SKM-1 treated with dmso at 0.1 percent for 144 hours (cell line): ENCODE results near the gene TUFM.
"Not testable (repeated sequence)": the region's sequence is repeated elsewhere in the genome, so short reads cannot be mapped to it uniquely, and the experiment has no call there.

ENCODE experiments used
- DNase-seq: peaks from one replicate; lab custom pipeline; 2025; ENCODE audit not compliant: unreplicated experiment; lab: John Stamatoyannopoulos, UW

The TUFM gene

DNA sequence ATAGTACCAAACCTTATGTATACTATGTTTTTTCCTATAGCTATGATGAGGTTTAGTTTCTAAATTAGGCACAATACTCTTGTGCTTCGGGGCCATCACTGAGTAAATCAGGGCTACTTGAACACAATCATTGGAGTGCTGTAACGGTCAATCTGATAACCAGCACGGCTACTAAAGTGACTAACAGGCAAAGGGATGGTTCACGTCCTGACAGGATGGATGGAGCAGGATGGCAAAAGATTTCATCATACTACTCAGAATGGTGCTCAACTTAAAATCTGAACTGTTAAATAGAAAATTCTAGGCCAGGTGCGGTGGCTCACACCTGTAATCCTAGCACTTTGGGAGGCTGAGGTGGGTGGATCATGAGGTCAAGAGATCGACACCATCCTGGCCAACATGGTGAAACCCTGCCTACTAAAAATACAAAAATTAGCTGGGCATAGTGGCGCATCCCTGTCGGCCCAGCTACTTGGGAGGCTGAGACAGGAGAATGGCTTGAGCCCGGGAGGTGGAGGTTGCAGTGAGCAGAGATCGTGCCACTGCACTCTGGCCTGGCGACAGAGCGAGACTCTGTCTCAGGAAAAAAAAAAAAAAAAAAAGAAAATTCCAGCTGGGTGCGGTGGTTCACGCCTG lies 7.0 kb downstream of the TUFM start:
- no peak for DNase-seq

DNA sequence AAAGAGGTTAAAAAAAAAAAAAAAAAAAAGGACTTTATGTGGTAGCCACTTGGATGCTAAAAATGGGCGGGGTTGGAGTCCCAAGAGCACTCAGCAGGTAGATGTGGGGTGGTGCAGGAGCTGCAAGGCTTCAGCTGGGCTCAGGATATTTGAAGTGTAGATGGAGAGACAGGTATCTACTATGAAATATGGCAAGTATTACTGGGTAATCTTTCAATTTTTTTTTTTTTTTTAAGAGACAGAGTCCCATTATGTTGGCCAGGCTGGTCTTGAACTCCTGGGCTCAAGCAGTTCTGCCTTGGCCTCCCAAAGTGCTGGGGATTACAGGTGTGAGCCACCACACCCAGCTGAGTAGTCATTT lies 7.6 kb downstream of the TUFM start:
- no peak for DNase-seq

DNA sequence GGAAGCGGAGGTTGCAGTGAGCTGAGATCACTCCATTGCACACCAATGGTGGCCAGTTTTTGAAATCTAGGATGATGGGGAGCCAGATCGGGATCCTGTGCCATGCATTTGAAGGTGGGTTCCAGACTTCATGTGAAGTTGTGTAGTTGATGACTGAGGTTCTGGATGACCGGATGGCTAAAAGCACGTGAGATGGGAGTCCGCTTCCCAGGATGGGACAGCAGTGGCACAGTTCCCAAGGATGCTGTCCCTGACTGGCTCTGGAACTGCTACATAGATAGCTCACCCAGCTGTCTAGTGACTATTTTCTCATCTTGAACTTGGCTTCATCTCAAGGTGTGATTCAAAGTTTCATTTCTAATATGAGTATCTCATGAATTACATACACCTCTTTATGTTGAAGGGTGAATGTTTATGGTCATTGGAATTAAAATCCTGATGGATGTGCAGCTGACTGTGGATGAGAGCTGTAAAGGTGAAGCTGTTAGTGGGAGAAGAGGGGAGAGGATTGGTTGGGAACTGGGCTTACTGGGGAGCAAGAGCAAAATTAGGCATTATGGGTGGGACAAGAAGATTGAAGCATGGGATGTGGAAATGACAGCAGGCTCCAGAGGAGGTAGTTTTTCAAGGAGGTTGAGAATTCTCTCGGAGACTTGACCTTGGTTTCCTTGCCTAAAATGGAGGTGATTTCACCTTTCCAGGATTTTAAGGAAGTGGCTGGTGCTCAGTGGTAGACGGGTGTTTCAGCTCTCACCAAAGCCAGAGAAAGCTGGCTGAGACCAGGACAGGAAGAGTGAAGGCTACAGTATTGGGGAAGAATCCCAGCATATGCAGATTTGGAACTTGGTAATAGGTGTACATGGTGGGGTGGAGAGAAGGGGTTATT lies 8.2 kb downstream of the TUFM start:
- no peak for DNase-seq

DNA sequence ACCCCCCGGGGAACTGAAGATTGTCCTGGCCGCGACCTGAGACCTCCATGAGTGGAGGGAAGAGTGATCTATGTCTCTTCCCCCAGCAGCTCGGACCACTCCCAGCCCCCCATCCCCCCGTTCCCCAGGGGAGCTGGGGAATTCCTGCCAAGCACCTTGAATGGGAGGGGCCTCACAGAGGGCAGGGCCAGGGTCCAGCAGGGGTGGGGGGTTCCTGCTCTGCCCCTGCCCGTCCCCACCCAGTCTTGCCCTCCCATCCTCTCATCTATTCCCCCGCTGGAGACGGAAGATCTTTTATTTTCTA lies 9.4 kb downstream of the TUFM start:
- no peak for DNase-seq

DNA sequence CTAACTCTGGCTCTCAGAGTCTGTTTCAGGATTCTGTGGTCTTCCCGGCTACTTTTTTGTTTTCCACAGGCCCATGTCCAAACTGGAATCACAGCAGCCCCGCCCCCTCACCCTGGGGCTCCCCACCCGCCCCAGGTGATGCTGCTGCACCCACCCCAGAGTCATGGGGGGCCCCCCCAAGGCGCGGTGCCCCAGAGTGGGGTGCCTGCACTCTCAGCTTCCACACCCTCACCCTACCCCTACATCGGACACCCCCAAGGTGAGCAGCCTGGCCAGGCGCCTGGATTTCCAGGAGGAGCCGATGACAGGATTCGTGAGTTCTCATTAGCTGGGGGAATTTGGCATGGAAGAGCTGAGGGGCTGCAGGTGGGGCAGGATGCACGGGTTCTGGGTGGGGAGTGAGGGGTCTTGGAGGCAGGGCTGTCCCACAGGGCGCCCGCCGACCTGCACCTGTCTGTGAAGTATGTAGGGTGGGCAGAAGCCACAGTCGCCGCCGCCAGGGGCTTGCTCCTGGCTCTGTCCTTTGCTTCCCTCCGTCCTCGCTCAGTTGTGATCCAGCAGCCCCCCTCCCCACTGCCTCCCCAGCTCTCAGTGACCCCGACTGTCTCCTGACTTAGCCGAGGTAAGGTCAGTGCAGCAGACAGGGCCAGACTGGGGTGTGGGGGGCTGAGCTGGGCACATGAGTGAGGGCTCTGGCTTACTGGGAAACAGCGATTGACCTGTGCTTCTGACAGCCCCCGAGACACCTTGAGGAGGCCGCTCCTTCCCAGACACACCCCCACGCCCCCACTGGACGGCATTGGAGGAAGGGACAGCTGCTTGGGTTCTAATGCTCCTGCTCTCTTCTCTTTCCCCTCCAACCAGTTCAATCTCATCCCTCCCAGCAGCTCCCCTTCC lies 10.0 kb downstream of the TUFM start:
- no peak for DNase-seq

DNA sequence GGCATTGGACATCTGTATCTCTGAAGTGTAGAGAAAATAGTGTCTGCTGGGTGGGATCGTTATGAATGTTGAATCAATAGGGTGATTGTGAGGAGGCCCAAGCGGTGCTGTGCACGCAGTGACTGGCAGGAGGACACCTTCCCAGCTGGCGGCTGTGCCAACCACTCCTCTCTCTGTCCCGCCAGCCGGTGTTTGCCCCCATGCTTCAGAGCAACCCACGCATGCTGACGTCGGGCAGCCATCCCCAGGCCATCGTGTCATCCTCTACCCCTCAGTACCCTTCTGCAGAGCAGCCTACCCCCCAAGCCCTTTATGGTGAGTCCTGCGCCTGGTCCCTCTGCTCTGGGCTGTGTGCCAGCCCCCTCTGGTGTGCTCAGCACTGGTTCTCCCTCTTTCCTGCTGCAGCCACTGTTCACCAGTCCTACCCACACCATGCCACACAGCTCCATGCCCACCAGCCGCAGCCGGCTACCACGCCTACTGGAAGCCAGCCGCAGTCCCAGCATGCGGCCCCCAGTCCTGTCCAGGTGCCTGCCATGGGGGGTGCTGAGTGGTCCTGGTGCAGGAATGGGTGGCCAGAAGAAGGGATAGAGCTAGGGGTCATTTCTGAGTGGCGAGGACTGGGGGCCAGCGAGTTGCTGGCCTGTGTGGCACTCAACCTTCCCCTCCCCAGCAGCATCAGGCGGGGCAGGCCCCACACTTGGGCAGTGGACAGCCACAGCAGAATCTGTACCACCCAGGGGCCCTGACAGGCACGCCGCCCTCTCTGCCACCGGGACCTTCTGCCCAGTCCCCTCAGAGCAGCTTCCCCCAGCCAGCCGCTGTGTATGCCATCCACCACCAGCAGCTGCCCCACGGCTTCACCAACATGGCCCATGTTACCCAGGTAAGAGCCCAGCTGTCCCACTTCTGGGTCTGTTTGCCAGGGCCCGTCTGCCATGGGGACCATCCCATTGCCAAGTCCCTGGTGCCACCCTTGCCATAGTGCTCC lies 11.0 kb downstream of the TUFM start:
- no peak for DNase-seq

DNA sequence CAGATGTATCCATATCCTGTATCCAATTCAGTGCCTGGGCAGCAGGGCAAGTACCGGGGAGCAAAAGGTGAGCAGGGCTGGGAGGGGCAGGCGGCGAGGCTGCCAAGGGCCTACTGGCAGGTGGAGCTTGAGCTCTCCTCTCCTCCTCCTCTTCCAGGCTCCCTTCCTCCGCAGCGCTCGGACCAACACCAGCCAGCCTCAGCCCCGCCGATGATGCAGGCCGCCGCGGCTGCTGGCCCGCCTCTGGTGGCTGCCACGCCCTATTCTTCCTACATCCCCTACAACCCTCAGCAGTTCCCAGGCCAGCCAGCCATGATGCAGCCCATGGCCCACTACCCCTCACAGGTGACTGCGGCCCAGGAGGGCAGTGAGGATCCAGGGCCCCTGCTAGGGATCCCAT lies 11.8 kb downstream of the TUFM start:
- DNase-seq = no peak

DNA sequence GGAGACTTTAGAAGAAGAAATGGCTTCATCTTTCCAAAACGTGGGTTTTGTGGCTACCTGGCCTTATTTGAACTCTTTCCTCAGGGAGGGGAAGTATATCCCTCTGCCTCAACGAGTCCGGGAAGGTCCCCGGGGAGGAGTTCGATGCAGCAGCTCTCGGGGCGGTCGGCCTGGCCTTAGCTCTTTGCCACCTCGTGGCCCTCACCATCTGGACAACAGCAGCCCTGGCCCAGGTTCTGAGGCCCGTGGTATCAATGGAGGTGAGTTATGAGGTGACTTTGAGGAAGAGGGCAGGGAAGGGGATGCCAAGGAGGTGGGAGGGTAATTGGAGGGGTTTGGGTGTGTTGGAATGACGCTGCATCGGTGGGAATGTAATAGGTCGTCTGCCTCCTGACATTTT lies 15.6 kb downstream of the TUFM start:
- DNase-seq = no peak

DNA sequence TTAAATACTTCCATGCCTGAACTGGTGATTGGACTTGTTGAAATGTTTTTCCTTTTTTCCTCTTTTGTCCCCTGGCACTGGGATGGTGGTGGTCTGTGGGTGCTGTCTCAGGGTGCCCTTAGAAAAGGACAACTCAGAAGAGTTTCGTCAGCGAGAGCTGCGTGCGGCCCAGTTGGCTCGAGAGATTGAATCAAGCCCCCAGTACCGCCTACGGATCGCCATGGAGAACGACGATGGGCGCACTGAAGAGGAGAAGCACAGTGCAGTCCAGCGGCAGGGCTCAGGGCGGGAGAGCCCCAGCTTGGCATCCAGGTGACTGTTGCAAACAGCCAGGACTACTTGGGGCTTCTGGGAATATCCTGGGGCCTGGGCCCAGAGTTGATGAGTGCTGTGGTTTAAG lies 16.4 kb downstream of the TUFM start:
- no peak for DNase-seq

DNA sequence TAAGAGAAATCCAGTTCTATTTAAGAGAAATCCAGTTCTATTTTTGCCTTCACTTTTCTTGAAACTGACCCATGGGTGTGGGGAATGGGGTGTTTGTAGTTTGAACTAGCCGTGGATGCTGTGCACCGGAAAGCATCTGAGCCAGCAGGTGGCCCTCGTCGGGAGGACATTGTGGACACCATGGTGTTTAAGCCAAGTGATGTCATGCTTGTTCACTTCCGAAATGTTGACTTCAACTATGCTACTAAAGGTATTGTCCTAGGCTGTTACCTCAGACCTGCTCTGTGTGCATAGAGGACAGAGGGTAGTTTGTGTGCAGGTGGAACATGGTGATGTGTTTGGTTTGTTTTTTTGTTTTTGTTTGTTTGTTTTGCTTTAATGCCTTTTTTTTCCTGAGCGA lies 20.0 kb downstream of the TUFM start:
- DNase-seq = no peak

DNA sequence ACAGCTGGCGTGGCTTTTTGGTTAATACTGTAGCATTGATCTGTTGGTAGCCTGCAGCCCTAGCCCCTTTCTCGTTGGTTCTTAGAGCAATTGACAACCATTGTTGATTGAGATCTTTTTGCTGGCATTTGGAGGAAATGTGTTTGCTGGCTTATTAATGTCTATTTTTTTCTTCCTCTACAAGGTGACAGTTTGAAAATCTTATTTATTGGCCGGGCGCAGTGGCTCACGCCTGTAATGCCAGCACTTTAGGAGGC lies 21.5 kb downstream of the TUFM start:
- DNase-seq = no peak

DNA sequence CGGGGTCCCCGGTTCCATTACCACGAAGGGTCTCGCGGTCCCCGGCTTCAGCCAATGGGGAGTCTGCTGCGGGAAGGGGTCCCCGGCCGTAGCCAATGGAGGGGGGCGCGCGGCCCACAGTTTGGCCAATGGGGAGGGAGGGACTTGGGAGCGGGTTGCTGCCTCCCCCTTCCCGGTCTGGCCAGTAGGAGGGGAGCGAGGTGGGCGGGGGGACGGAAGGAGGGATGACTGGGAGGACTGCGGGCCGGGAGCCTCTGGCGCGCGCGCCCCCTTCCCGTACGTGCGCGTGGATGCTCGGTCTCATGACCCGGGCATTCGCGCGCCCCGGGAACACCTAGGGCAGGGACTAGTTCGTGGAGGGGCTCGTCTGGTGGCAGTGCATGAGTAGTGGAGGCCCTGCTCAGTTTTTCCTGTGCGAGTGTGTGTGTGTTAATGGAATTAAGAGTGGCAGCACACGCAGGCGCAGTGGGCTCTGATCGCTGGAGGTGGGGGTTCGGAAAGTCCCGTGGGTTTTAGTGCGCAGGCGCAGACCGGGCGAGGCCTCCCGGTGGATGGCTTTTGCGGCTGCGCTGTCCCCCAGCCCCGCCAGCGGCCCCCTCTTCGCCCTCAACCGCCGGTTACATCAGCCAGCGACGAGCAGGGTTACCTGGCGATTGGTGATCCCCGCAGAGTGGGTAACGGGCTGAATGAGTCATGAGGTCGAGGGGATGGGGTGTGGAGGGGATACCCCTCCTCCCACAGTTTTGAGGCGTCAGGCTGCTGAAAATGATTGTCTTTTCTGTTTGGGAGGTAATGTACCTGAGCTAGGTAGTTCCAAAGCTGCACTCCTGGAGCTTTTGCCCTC lies 22.1 kb downstream of the TUFM start:
- peak; percentile 97 for DNase-seq

DNA sequence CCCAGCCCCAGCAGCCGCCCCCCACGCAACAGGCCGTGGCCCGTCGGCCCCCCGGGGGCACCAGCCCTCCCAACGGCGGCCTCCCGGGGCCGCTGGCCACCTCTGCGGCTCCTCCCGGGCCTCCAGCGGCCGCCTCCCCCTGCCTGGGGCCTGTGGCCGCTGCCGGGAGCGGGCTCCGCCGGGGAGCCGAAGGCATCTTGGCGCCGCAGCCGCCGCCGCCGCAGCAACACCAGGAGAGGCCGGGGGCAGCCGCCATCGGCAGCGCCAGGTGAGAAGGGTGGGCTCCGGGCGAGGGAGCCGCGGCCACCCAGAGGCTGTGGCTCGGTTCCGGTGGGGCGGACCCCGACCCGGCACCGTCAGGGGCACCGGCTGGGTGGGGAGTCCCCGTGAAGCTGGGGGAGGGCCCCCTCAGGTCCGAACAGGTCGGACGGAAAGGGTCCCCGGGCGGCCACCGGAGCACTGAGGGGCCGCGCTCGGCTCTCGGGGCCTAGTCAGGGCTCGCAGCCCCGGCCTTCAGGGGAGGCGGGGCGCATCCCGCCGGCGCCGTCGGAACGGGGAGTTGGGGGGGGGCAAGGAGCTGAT lies 22.8 kb downstream of the TUFM start:
- no peak for DNase-seq

DNA sequence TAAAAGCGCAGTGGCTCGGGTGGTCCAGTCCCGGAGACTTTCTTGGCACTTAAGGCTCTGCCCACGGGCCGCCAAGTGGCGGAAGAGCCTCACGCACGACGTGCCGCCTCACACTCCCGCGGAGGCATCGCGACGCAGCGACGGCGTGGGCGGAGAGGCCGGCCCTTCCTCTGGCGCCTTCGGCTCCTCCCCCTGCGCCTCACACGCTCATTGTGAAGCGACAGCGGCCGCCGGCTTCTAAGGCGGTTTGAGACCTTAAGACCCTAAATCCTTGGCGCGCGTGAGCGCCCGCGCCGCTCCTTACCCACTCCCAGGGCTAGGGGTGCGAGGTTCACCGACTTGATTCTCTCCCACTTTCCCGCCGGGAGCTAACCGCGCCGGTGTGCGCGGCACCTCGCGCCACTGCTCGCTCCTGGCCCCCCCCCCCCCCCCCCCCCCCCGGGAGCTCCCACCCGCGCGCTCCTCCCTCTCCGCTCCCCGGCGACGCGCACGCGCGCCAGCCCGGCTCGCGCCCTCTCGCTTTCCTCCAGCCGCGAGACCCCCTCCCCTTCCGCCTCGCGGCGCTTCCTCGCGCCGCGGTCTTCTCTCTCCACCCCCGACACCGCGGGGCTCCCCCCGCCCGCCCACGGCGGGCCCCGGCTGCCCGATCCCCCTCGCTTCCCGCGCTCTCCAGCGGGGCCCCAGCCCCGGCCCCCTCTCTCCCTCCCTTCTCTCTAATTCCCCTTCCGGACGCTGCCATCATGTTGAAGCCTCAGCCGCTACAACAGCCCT lies 23.4 kb downstream of the TUFM start, which contains the start of gene ATXN2L:
TSS of gene ATXN2L (plus strand) at position 480 of the 771 bp plus-strand sequence. CDS start at position 741, 261 bp downstream.
- DNase-seq = peak; percentile 92

DNA sequence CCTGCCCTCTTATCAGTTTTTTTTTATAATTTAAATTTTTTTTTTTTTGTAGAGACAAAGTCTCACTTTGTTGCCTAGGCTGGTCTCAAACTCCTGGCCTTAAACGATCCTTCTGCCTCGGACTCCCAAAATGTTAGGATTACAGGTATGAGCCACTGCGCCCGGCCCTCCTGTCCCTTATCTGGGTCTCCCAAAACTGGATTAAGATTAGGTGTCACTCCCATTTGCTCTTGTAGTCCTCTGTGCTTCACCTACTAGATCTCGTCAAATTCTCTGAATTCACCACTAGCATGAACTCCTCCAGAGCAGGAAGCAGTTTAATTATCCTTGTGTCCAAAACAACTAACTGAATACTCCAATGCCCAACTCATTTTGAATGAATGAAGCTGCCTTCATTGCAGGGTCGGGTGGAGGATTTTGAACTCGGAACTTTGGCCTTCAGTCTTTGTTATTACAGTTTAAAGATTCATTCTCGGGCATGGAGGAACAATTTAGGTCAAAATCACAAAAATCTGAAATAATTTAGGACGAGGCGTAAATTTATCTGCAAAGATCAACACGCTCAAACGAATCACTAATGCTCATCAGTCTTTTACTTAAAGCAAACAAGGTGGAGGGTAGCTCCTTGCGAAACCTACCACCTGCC lies 24.2 kb downstream of the TUFM start:
- no peak for DNase-seq

DNA sequence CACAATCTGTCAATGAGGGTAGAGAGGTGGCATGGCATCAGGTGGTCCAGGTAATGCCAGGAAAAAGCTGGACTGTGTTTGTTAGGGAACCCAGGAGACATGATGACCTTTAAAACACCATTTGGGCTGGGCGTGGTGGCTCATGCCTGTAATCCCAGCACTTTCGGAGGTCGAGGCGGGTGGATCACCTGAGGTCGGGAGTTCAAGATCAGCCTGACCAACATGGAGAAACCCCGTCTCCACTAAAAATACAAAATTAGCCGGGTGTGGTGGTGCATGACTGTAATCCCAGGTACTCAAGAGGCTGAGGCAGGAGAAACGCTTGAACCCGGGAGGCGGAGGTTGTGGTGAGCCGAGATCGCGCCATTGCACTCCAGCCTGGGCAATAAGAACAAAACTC lies 25.6 kb downstream of the TUFM start:
- not testable (repeated sequence) for DNase-seq

DNA sequence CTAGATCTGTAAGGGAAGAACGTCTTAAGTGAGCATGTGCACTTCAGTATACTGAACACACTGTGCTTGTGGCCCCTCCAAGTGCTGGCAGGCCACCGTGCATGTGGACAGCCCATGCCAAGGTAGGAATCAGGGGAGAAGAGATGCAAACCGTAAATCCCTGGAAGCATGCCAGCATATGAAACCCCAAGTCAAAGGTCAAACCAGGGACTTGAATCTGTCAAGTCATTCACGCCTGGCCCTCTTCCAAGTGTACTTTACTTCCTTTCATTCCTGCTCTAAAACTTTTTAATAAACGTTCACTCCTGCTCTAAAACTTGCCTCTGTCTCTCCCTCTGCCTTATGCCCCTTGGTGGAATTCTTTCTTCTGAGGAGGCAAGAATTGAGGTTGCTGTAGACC lies 26.1 kb downstream of the TUFM start:
- no peak for DNase-seq

DNA sequence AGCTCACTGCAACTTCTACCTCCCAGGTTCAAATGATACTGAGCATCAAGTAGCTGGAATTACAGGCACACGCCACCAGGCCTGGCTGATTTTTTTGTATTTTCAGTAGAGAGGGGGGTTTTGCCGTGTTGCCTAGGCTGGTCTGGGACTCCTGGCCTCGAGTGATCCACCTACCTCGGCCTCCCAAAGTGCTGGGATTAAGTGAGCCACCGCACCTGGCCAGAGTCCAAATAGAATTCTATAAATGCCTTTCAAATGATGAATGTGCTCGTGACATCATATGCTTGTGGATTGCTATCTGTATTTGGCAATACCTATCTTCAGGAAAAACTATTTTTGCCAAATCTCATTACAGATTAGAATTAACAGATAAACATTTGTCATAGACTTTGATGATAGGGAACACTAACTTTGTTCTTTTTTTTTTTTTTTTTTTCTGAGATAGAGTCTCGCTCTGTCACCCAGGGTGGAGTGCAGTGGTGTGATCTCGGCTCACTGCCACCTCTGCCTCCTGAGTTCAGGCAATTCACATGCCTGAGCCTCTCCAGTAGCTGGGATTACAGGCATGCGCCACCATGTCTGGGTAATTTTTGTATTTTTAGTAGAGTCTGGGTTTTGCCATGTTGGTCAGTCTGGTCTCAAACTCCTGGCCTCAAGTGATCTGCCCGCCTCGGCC lies 38.6 kb downstream of the TUFM start:
- DNase-seq = not testable (repeated sequence)
